ENCODE measurements around the gene SH2D3A.

SH2D3A gene

GRCh38 chr19:6721138-6721474 lies 46.1 kb downstream of the SH2D3A start:
- no peak overlapping the region for H2AFZ ChIP-seq (ENCODE audit: low read depth, low read length)
- no peak overlapping the region for H3K14ac ChIP-seq (ENCODE audit: low read length in 2 of 2)
- H3K9me3 ChIP-seq (ENCODE audit: control insufficient read depth, low read length), result no peaks in the 10 kb centered on the region
- H3K4ac ChIP-seq (ENCODE audit: low read depth in 1 of 2, low read length in 2 of 2), result no peak overlapping the region
- no peak overlapping the region for H3K9ac ChIP-seq (ENCODE audit: low read length)
- H2BK12ac ChIP-seq (ENCODE audit: low read length in 2 of 2), result no peak overlapping the region
- H3K27ac ChIP-seq (ENCODE audit: low read length, poor library complexity, severe bottlenecking), result no peak overlapping the region
- H2AK5ac ChIP-seq (ENCODE audit: low read length, severe bottlenecking), result no peak overlapping the region
- H2BK15ac ChIP-seq (ENCODE audit: low read depth, poor library complexity, severe bottlenecking), result no peak overlapping the region
- H2BK5ac ChIP-seq (ENCODE audit: low read depth, low read length, poor library complexity, severe bottlenecking), result no peak overlapping the region
- no peak overlapping the region for H3K23ac ChIP-seq (ENCODE audit: low read length in 2 of 2)
- H3K36me3 ChIP-seq (ENCODE audit: control insufficient read depth in 1 of 2, insufficient read depth in 2 of 2, low read depth in 1 of 2, low read length in 2 of 2), result peaks cover 3 to 18% of the 10 kb centered on the region in 2 experiments
- H3K4me2 ChIP-seq (ENCODE audit: low read length, poor library complexity, severe bottlenecking), result no peak overlapping the region
- H3K18ac ChIP-seq (ENCODE audit: low read depth in 1 of 2, low read length in 2 of 2), result no peak overlapping the region
- DNase-seq, result no peak
- H3K79me1 ChIP-seq (replicated peaks; ENCODE audit: low read length, poor library complexity, severe bottlenecking), result no peaks in the 10 kb centered on the region
- peaks cover 24% of the 10 kb centered on the region for H3K4me1 ChIP-seq (ENCODE audit: control insufficient read depth, insufficient read depth, low read depth, low read length)
- no peak overlapping the region for H2BK120ac ChIP-seq (ENCODE audit: low read depth, low read length)
- H3K27me3 ChIP-seq (ENCODE audit: control insufficient read depth in 1 of 2, insufficient read depth in 1 of 2, low read length in 2 of 2), result peaks cover 0 to 6% of the 10 kb centered on the region in 2 experiments
- no peak overlapping the region for H4K8ac ChIP-seq (ENCODE audit: low read length)
- H4K91ac ChIP-seq (ENCODE audit: low read length), result no peak overlapping the region
- no peak overlapping the region for H3K4me3 ChIP-seq (ENCODE audit: insufficient read depth in 1 of 2, low read depth in 1 of 2, low read length in 2 of 2)

GRCh38 chr19:6720369-6721137 lies 46.7 kb downstream of the SH2D3A start, which contains the start of gene C3:
TSS of gene C3 (minus strand) at chr19:6720650. CDS start at chr19:6720589, 61 bp downstream.
- H3K9ac ChIP-seq (ENCODE audit: low read length), result peak within 1 kb of the TSS; percentile 69
- no peak within 1 kb of the TSS for H2AFZ ChIP-seq (ENCODE audit: low read depth, low read length)
- no peak within 1 kb of the TSS for H3K23ac ChIP-seq (ENCODE audit: low read length in 2 of 2)
- H4K91ac ChIP-seq (ENCODE audit: low read length), result no peak within 1 kb of the TSS
- peaks cover 0 to 6% of the 10 kb centered on the region in 2 experiments for H3K27me3 ChIP-seq (ENCODE audit: control insufficient read depth in 1 of 2, insufficient read depth in 1 of 2, low read length in 2 of 2)
- H3K18ac ChIP-seq (ENCODE audit: low read depth in 1 of 2, low read length in 2 of 2), result no peak within 1 kb of the TSS
- H3K4me3 ChIP-seq (ENCODE audit: insufficient read depth in 1 of 2, low read depth in 1 of 2, low read length in 2 of 2), result peak within 1 kb of the TSS in 1 of 2 experiments; percentile 85
- H4K8ac ChIP-seq (ENCODE audit: low read length), result no peak within 1 kb of the TSS
- H3K14ac ChIP-seq (ENCODE audit: low read length in 2 of 2), result no peak within 1 kb of the TSS
- peaks cover 3 to 19% of the 10 kb centered on the region in 2 experiments for H3K36me3 ChIP-seq (ENCODE audit: control insufficient read depth in 1 of 2, insufficient read depth in 2 of 2, low read depth in 1 of 2, low read length in 2 of 2)
- H3K79me1 ChIP-seq (replicated peaks; ENCODE audit: low read length, poor library complexity, severe bottlenecking), result no peaks in the 10 kb centered on the region
- 97% methylated on average over 3 of the region's 4 CpGs for WGBS
- no peak within 1 kb of the TSS for H3K27ac ChIP-seq (ENCODE audit: low read length, poor library complexity, severe bottlenecking)
- H2BK120ac ChIP-seq (ENCODE audit: low read depth, low read length), result no peak within 1 kb of the TSS
- H3K4ac ChIP-seq (ENCODE audit: low read depth in 1 of 2, low read length in 2 of 2), result no peak within 1 kb of the TSS
- no peak within 1 kb of the TSS for H3K4me2 ChIP-seq (ENCODE audit: low read length, poor library complexity, severe bottlenecking)
- no peak within 1 kb of the TSS for H2AK5ac ChIP-seq (ENCODE audit: low read length, severe bottlenecking)
- H3K4me1 ChIP-seq (ENCODE audit: control insufficient read depth, insufficient read depth, low read depth, low read length), result peaks cover 19% of the 10 kb centered on the region
- no peak within 1 kb of the TSS for H2BK12ac ChIP-seq (ENCODE audit: low read length in 2 of 2)
- no peak within 1 kb of the TSS for H2BK15ac ChIP-seq (ENCODE audit: low read depth, poor library complexity, severe bottlenecking)
- no peaks in the 10 kb centered on the region for H3K9me3 ChIP-seq (ENCODE audit: control insufficient read depth, low read length)
- H2BK5ac ChIP-seq (ENCODE audit: low read depth, low read length, poor library complexity, severe bottlenecking), result no peak within 1 kb of the TSS
- DNase-seq, result peak; percentile 50

- peaks cover 0 to 6% of the 10 kb centered on the region in 2 experiments for H3K27me3 ChIP-seq (ENCODE audit: control insufficient read depth in 1 of 2, insufficient read depth in 1 of 2, low read length in 2 of 2)
- no peaks in the 10 kb centered on the region for H3K9me3 ChIP-seq (ENCODE audit: control insufficient read depth, low read length)
- H2BK12ac ChIP-seq (ENCODE audit: low read length in 2 of 2), result no peak overlapping the region
- H3K27ac ChIP-seq (ENCODE audit: low read length, poor library complexity, severe bottlenecking), result no peak overlapping the region
- no peak overlapping the region for H3K23ac ChIP-seq (ENCODE audit: low read length in 2 of 2)
- no peak overlapping the region for H2AFZ ChIP-seq (ENCODE audit: low read depth, low read length)
- H3K79me1 ChIP-seq (replicated peaks; ENCODE audit: low read length, poor library complexity, severe bottlenecking), result no peaks in the 10 kb centered on the region
- H3K4ac ChIP-seq (ENCODE audit: low read depth in 1 of 2, low read length in 2 of 2), result no peak overlapping the region
- H2AK5ac ChIP-seq (ENCODE audit: low read length, severe bottlenecking), result no peak overlapping the region
- no peak overlapping the region for H3K4me2 ChIP-seq (ENCODE audit: low read length, poor library complexity, severe bottlenecking)
- no peak overlapping the region for H3K18ac ChIP-seq (ENCODE audit: low read depth in 1 of 2, low read length in 2 of 2)
- WGBS, result 93% methylated on average over 3 of the region's 3 CpGs
- no peak overlapping the region for H3K14ac ChIP-seq (ENCODE audit: low read length in 2 of 2)
- H2BK5ac ChIP-seq (ENCODE audit: low read depth, low read length, poor library complexity, severe bottlenecking), result no peak overlapping the region
- DNase-seq, result no peak
- H2BK120ac ChIP-seq (ENCODE audit: low read depth, low read length), result no peak overlapping the region
- H3K9ac ChIP-seq (ENCODE audit: low read length), result peak overlapping the region; percentile 69
- H3K36me3 ChIP-seq (ENCODE audit: control insufficient read depth in 1 of 2, insufficient read depth in 2 of 2, low read depth in 1 of 2, low read length in 2 of 2), result peaks cover 3 to 19% of the 10 kb centered on the region in 2 experiments
- H3K4me3 ChIP-seq (ENCODE audit: insufficient read depth in 1 of 2, low read depth in 1 of 2, low read length in 2 of 2), result peak overlapping the region in 1 of 2 experiments; percentile 85
- H4K8ac ChIP-seq (ENCODE audit: low read length), result no peak overlapping the region
- H4K91ac ChIP-seq (ENCODE audit: low read length), result no peak overlapping the region
- H2BK15ac ChIP-seq (ENCODE audit: low read depth, poor library complexity, severe bottlenecking), result no peak overlapping the region
- peaks cover 16% of the 10 kb centered on the region for H3K4me1 ChIP-seq (ENCODE audit: control insufficient read depth, insufficient read depth, low read depth, low read length)
These were observed 47.3 kb downstream of the SH2D3A start for GRCh38 chr19:6719992-6720368.

- H2AFZ ChIP-seq (ENCODE audit: low read depth, low read length), result no peak overlapping the region
- no peak overlapping the region for H4K8ac ChIP-seq (ENCODE audit: low read length)
- H3K4me3 ChIP-seq (ENCODE audit: insufficient read depth in 1 of 2, low read depth in 1 of 2, low read length in 2 of 2), result peak overlapping the region in 1 of 2 experiments; percentile 85
- H3K4ac ChIP-seq (ENCODE audit: low read depth in 1 of 2, low read length in 2 of 2), result no peak overlapping the region
- H2BK15ac ChIP-seq (ENCODE audit: low read depth, poor library complexity, severe bottlenecking), result no peak overlapping the region
- H2AK5ac ChIP-seq (ENCODE audit: low read length, severe bottlenecking), result no peak overlapping the region
- H3K9me3 ChIP-seq (ENCODE audit: control insufficient read depth, low read length), result no peaks in the 10 kb centered on the region
- H3K27me3 ChIP-seq (ENCODE audit: control insufficient read depth in 1 of 2, insufficient read depth in 1 of 2, low read length in 2 of 2), result peaks cover 0 to 6% of the 10 kb centered on the region in 2 experiments
- H3K23ac ChIP-seq (ENCODE audit: low read length in 2 of 2), result no peak overlapping the region
- H3K14ac ChIP-seq (ENCODE audit: low read length in 2 of 2), result no peak overlapping the region
- H2BK5ac ChIP-seq (ENCODE audit: low read depth, low read length, poor library complexity, severe bottlenecking), result no peak overlapping the region
- H3K9ac ChIP-seq (ENCODE audit: low read length), result peak overlapping the region; percentile 69
- no peak overlapping the region for H3K4me2 ChIP-seq (ENCODE audit: low read length, poor library complexity, severe bottlenecking)
- no peaks in the 10 kb centered on the region for H3K79me1 ChIP-seq (replicated peaks; ENCODE audit: low read length, poor library complexity, severe bottlenecking)
- peaks cover 3 to 19% of the 10 kb centered on the region in 2 experiments for H3K36me3 ChIP-seq (ENCODE audit: control insufficient read depth in 1 of 2, insufficient read depth in 2 of 2, low read depth in 1 of 2, low read length in 2 of 2)
- H3K27ac ChIP-seq (ENCODE audit: low read length, poor library complexity, severe bottlenecking), result no peak overlapping the region
- H3K4me1 ChIP-seq (ENCODE audit: control insufficient read depth, insufficient read depth, low read depth, low read length), result peaks cover 12% of the 10 kb centered on the region
- no peak for DNase-seq
- no peak overlapping the region for H4K91ac ChIP-seq (ENCODE audit: low read length)
- no peak overlapping the region for H2BK12ac ChIP-seq (ENCODE audit: low read length in 2 of 2)
- no peak overlapping the region for H2BK120ac ChIP-seq (ENCODE audit: low read depth, low read length)
- WGBS, result 91% methylated on average over 6 of the region's 6 CpGs
- H3K18ac ChIP-seq (ENCODE audit: low read depth in 1 of 2, low read length in 2 of 2), result no peak overlapping the region
These were observed 47.7 kb downstream of the SH2D3A start for GRCh38 chr19:6719540-6719861.
